Neural cell (in vitro differentiated cells): ENCODE data around the gene ACKR1. TPM values are rescaled to one million over a fixed set of nuclear protein-coding genes. Genes with fewer than 3 reads are reported as not detected.

Experiments
- H2AFZ ChIP-seq: fragments of 200-600, 300-800 bp; sonication (generic), shearing (Covaris generic); 2 replicates; pipeline ENCODE4 v1.6.0; 2014; ENCODE audit warnings: low read depth, mild to moderate bottlenecking, antibody characterized with exemption, low read length, moderate library complexity
- H3F3A ChIP-seq: fragments of 200-600 bp; shearing (Covaris generic); 2 replicates; pipeline ENCODE4 v1.6.1; 2016; ENCODE audit warnings: mild to moderate bottlenecking, moderate library complexity, mixed read lengths, antibody characterized with exemption, low read length; ENCODE audit not compliant: insufficient read depth, poor library complexity, severe bottlenecking
- H3K27ac ChIP-seq: fragments of 200-600, 300-800 bp; sonication (generic), shearing (Covaris generic); 2 replicates; pipeline ENCODE4 v1.5.1; 2014; ENCODE audit warnings: mild to moderate bottlenecking, low read length, moderate library complexity
- H3K27me3 ChIP-seq: fragments of 300-800, 200-600 bp; sonication (generic), shearing (Covaris generic); 2 replicates; pipeline ENCODE4 v1.6.0; 2014; ENCODE audit warnings: mild to moderate bottlenecking, low read depth, low read length, moderate library complexity; ENCODE audit not compliant: insufficient read depth
- H3K36me3 ChIP-seq: fragments of 300-800, 200-600 bp; sonication (generic), shearing (Covaris generic); 2 replicates; pipeline ENCODE4 v1.5.1; 2014; ENCODE audit warnings: mild to moderate bottlenecking, antibody characterized with exemption, low read length, moderate library complexity; ENCODE audit not compliant: insufficient read depth
- H3K4me2 ChIP-seq: fragments of 300-800, 200-600 bp; sonication (generic), shearing (Covaris generic); 2 replicates; pipeline ENCODE4 v1.6.0; 2014; ENCODE audit warnings: mild to moderate bottlenecking, low read length
- H3K4me3 ChIP-seq: fragments of 300-800, 200-600 bp; sonication (generic), shearing (Covaris generic); 2 replicates; pipeline ENCODE4 v1.5.1; 2014; ENCODE audit warnings: mild to moderate bottlenecking, low read length, moderate library complexity
- H3K79me2 ChIP-seq: fragments of 200-600 bp; shearing (Covaris generic); replicated peaks from 2 replicates; pipeline ENCODE4 v1.6.0; 2014; ENCODE audit warnings: mild to moderate bottlenecking, low read length, moderate library complexity; ENCODE audit not compliant: insufficient read depth
- H3K9ac ChIP-seq: fragments of 300-800, 200-600 bp; sonication (generic), shearing (Covaris generic); 2 replicates; pipeline ENCODE4 v1.6.1; 2016; ENCODE audit warnings: mild to moderate bottlenecking, low read length, mixed read lengths
- H3K9me2 ChIP-seq: fragments of 200-600 bp; shearing (Covaris generic); 2 replicates; pipeline ENCODE4 v1.6.1; 2016; ENCODE audit warnings: mild to moderate bottlenecking, low read length, mixed read lengths; ENCODE audit not compliant: insufficient read depth
- H3K9me3 ChIP-seq: fragments of 200-600, 300-800 bp; sonication (generic), shearing (Covaris generic); 2 replicates; pipeline ENCODE4 v1.6.1; 2016; ENCODE audit warnings: mild to moderate bottlenecking, mixed run types, low read length, moderate library complexity, mixed read lengths
- H4K20me1 ChIP-seq: fragments of 200-600 bp; shearing (Covaris generic); 2 replicates; pipeline ENCODE4 v1.6.1; 2016; ENCODE audit warnings: mild to moderate bottlenecking, mixed run types; ENCODE audit not compliant: insufficient read depth
- CTCF ChIP-seq: fragments of 450-650 bp; IDR thresholded peaks from 2 replicates; pipeline ENCODE4 v1.5.1; 2014; ENCODE audit warnings: antibody characterized with exemption, mild to moderate bottlenecking, moderate library complexity; ENCODE audit not compliant: poor library complexity, severe bottlenecking
- EP300 ChIP-seq: fragments of 450-650 bp; conservative IDR thresholded peaks from 2 replicates; pipeline ENCODE4 v1.6.1; 2014; ENCODE audit warnings: antibody characterized with exemption, mild to moderate bottlenecking, moderate library complexity; ENCODE audit not compliant: poor library complexity, severe bottlenecking
- EZH2 ChIP-seq: fragments of 200-600, 300-800 bp; shearing (Covaris generic), sonication (generic); IDR thresholded peaks from 2 replicates; pipeline ENCODE4 v1.6.1; 2014; ENCODE audit warnings: antibody characterized with exemption, low read length, borderline replicate concordance, mild to moderate bottlenecking; ENCODE audit not compliant: insufficient read depth, poor library complexity, severe bottlenecking
- MXI1 ChIP-seq: fragments of 450-650 bp; conservative IDR thresholded peaks from 2 replicates; pipeline ENCODE4 v1.6.1; 2014; ENCODE audit warnings: antibody characterized with exemption, mild to moderate bottlenecking; ENCODE audit not compliant: poor library complexity, severe bottlenecking
- POLR2AphosphoS5 ChIP-seq: IDR thresholded peaks from 2 replicates; pipeline ENCODE4 v1.6.1; 2012
- RAD21 ChIP-seq: fragments of 450-650 bp; conservative IDR thresholded peaks from 2 replicates; pipeline ENCODE4 v1.6.1; 2014; ENCODE audit warnings: antibody characterized with exemption, mild to moderate bottlenecking, moderate library complexity
- SMC3 ChIP-seq: fragments of 450-650 bp; conservative IDR thresholded peaks from 2 replicates; pipeline ENCODE4 v1.6.1; 2014; ENCODE audit warnings: antibody characterized with exemption, mild to moderate bottlenecking, moderate library complexity; ENCODE audit not compliant: poor library complexity
- TAF1 ChIP-seq: IDR thresholded peaks from 2 replicates; pipeline ENCODE4 v1.6.1; 2012; ENCODE audit warnings: low read depth
- polyA plus RNA-seq: library from polyadenylated mRNA; depleted of rRNA; stranded (reverse); fragments of >200 nt; gene quantifications from 2 replicates; pipeline ENCODE4 v1.2.3, GENCODE V29; 2014
- TF ChIP-seq, protein P1 (sequence below): IDR thresholded peaks from 2 replicates; pipeline ENCODE4 v1.6.1; 2012; ENCODE audit warnings: borderline replicate concordance

ACKR1 gene
- polyA plus RNA-seq, 1 donor from 2014 or later, result 3.3 TPM

GRCh38 chr1:159229896-159230295 is 25.2 kb downstream of the ACKR1 start:
- H3K4me3 ChIP-seq, result no peak overlapping the region
- H2AFZ ChIP-seq, result no peak overlapping the region
- H3K9me2 ChIP-seq, result no peaks in the 10 kb centered on the region
- H3K4me2 ChIP-seq, result no peak overlapping the region
- H3K27ac ChIP-seq, result no peak overlapping the region
- H3K9ac ChIP-seq, result no peak overlapping the region
- no peaks in the 10 kb centered on the region for H3K36me3 ChIP-seq
- H3K9me3 ChIP-seq, result no peaks in the 10 kb centered on the region
- no peaks in the 10 kb centered on the region for H3F3A ChIP-seq
- no peaks in the 10 kb centered on the region for H4K20me1 ChIP-seq
- no peaks in the 10 kb centered on the region for H3K27me3 ChIP-seq
- H3K79me2 ChIP-seq, result no peaks in the 10 kb centered on the region
- TF ChIP-seq RAD21 (no peak), CTCF (no peak), MXI1 (no peak), EP300 (no peak), POLR2AphosphoS5 (no peak), EZH2 (no peak), SMC3 (no peak), TAF1 (no peak)
- TF ChIP-seq, protein P1, sequence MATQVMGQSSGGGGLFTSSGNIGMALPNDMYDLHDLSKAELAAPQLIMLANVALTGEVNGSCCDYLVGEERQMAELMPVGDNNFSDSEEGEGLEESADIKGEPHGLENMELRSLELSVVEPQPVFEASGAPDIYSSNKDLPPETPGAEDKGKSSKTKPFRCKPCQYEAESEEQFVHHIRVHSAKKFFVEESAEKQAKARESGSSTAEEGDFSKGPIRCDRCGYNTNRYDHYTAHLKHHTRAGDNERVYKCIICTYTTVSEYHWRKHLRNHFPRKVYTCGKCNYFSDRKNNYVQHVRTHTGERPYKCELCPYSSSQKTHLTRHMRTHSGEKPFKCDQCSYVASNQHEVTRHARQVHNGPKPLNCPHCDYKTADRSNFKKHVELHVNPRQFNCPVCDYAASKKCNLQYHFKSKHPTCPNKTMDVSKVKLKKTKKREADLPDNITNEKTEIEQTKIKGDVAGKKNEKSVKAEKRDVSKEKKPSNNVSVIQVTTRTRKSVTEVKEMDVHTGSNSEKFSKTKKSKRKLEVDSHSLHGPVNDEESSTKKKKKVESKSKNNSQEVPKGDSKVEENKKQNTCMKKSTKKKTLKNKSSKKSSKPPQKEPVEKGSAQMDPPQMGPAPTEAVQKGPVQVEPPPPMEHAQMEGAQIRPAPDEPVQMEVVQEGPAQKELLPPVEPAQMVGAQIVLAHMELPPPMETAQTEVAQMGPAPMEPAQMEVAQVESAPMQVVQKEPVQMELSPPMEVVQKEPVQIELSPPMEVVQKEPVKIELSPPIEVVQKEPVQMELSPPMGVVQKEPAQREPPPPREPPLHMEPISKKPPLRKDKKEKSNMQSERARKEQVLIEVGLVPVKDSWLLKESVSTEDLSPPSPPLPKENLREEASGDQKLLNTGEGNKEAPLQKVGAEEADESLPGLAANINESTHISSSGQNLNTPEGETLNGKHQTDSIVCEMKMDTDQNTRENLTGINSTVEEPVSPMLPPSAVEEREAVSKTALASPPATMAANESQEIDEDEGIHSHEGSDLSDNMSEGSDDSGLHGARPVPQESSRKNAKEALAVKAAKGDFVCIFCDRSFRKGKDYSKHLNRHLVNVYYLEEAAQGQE, result no peak

DNA sequence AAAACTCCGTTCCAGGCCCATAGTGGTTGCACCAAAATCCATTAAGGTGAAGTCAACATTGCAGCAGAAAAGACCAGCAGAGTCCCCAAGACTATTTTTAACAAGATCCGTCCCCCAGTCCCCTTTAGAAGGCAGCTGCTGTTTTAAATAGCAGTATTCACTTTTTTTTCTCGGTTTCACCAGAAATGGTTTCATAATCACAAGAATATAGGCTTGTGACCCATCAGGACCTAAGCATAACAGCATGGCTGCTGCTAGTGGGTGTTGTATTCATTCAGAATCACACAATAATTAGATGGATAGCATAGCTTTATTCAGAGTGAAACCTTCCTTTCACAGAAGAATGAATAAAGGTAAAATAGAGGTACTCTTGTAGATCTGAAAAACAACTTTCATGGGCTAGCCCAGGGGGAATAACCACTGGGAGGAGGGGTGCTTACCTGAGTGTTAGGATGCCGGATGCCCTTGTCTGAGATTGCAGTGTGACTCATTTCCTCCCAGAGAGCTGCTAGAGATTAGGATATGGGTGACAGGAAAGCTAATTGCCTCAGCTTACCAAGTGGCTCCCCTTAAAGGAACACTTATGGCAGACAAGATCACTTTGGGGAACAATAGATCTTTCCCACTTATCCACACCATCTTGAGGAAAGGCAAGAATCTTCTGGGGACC is 35.0 kb downstream of the ACKR1 start:
- no peak overlapping the region for H3K27ac ChIP-seq
- H3K9me3 ChIP-seq, result no peaks in the 10 kb centered on the region
- H3K4me2 ChIP-seq, result no peak overlapping the region
- no peak overlapping the region for H3K9ac ChIP-seq
- H3K9me2 ChIP-seq, result no peaks in the 10 kb centered on the region
- no peak overlapping the region for H3K4me3 ChIP-seq
- no peaks in the 10 kb centered on the region for H3K27me3 ChIP-seq
- no peaks in the 10 kb centered on the region for H4K20me1 ChIP-seq
- no peak overlapping the region for H2AFZ ChIP-seq
- H3K36me3 ChIP-seq, result no peaks in the 10 kb centered on the region
- H3F3A ChIP-seq, result no peaks in the 10 kb centered on the region
- no peaks in the 10 kb centered on the region for H3K79me2 ChIP-seq
- TF ChIP-seq, protein P1, result no peak
- TF ChIP-seq TAF1 (no peak), POLR2AphosphoS5 (no peak), CTCF (no peak)
